Endothelial cell of hepatic sinusoid (primary cell): Measurements from ENCODE around the gene TMC2.
"Not testable (repeated sequence)": the region's sequence is repeated elsewhere in the genome, so short reads cannot be mapped to it uniquely, and the experiment has no call there.

Source experiments
- in situ Hi-C: cut with HindIII; loops from 2 replicates; pipeline ENCODE4 v1.10.0; 2017; ENCODE audit warnings: low sequenced_read_pairs

Gene TMC2

DNA sequence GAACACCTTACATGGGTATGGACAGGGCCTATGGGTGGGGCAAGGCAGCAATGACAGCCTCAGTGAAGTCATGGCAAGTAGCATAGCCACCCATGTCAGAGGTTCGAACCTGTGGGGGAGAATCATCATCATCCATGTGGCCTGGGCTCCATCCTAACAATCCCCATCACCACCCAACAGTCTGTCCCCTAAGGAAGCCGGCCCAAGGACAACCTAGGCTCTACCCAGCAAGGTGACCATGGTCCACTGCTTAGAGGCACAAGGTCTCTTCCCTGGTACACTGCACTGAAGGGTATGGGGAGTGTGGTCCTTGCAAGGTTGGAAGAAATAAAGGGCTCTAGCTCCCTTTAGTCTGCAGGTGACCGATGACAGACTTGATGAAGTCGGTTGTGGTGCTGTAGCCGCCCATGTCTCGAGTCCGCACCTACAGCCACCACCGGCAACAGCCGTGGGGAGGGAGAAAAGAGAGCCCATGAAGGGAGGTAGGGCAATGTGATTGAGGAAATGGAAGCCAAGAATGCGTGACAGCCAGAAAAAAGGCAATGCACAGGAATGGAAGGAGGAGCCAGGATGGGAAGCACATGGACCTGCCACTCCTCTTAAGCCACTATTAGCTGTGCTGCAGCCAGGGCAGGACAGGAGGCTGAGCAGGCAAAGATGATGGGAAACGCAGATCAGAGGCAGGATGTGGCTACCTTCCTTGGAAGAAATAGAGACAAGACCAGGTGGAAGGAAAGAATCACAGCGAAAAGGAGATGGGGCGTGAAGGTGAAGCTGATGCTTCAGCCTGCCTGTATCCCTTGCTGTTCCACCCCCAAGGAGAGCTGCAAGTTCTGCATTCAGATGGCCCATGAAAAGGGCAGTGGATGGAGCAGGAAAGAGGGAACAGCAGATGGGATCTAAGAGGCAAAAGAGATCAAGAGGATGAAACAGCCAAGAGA lies 122.3 kb downstream of the TMC2 start:
- in situ Hi-C loops: no loop called here

DNA sequence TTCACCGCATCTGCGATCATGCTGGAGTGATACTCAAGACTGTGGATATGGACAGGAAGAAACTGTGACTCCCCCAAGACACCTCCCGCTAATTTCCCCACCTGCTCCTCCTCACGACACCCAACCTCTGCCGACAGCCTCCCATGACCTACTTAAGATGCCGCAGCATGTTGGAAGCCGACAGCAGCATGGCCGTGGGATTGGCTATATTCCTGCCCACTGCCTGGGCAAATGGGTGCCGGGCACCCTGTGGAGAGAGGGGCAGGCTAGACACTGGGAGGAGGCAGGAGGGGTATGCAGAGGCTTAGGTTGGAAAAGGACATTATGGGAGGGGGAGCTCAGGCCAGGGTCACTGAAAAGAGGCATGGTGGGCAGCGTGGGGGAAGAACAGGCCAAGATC lies 123.2 kb downstream of the TMC2 start:
- in situ Hi-C loops: no loop called here

DNA sequence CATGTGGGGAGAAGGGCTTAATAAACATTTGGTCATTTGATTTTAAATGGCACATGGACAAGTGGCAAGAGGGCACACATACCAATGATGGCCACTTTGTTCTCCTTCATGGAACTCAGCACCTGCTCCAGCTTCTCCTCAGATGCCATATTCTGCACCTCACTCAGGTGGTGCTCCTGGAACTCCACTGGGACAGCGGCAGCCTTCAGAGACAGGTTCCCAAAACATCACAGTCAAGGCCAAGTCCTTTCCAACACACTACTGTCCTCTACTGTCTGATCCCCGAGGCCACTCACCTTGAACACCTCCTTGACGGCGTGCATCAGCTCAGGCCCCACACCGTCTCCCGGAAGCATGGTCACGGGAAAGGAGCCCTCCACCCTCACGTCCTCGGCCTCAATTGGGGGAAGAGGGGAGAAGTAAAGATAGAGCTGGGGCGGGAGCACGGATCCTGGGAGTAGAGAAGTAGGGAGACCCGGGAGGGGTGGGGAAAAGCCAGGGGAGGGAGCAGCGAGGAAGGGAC lies 127.1 kb downstream of the TMC2 start:
- in situ Hi-C loops: no loop called here

DNA sequence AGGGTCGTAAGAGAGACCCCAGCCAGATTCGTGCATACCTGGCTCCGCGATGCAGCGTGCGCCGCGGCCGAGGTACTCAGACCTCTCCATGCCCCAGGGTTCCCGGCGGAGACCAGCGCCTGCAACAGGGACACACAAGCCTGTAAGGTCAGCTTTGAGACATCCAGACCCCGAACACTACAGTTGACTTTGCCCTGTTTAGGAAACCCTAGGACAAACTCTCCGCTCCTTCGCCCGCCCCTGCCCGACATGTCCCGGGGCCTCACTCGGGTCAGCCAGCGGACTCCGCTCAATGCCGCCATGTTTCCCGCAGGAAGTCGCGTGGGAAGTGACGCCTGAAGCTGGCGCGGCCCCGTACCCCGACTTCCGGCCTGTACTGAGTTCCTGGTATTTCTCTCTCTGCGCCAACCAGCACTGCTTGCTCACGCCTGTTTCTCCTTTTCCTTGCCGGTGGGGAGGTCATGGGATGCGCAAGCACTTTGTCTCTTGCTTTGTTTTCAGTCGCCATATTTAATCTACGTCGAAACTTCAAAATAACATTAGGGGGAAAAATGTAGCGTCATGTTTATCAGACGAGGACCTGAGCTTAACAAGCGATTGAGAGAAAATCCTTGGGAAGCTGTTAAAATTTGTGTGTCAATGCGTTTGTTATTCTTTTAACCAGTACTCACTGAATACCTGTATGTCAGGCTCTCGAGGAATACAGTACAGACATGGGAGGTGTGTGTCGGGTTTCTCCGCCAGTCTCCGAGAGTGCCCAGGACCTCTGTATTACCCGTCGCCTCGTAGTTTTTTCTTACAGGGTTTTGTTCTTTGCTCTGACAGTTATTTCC lies 127.7 kb downstream of the TMC2 start, which contains the start of gene IDH3B:
Gene IDH3B, minus strand, starts transcription at position 330 of the 833 bp plus-strand sequence. Its CDS starts 28 bp downstream, at position 302.
- in situ Hi-C loops: no loop called here

DNA sequence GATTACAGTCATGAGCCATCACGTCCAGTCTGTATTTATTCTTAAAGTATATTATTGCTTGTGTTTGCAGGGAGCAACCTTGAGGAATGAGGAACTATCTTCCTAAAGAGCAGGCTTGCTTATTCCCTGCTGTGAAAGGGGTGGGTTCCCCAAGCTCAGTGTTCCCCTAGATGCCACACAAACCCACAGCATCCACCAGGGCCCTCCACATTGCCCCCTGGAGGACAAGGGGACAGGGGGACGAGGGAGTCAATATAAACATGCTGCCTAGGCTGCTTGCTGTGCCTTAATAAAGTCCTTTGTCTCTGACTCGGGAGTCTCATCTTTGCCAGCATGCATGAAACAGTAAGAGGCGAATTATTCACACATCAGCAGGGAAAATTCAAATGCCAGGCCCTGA lies 135.6 kb downstream of the TMC2 start:
- in situ Hi-C loops: no loop called here

DNA sequence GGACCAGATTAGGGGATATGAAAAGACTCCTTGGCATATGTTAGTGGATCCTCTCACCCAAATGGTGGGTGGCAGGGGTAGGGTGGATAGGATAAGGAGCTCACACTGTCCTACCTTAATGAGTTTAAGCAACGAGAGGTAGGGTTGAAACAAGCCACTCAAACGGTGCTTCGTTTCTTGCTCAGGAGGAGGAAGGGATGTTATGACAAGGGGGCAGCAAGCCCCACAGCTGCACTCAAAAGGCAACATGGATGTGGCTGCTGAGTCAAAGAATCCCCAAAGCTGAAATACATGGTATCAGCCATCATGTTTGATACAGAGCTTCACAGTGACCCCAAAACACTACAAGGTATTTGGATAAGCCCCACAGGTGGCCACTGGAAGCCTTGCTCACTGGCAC lies 136.1 kb downstream of the TMC2 start:
- in situ Hi-C loops: no loop called here

DNA sequence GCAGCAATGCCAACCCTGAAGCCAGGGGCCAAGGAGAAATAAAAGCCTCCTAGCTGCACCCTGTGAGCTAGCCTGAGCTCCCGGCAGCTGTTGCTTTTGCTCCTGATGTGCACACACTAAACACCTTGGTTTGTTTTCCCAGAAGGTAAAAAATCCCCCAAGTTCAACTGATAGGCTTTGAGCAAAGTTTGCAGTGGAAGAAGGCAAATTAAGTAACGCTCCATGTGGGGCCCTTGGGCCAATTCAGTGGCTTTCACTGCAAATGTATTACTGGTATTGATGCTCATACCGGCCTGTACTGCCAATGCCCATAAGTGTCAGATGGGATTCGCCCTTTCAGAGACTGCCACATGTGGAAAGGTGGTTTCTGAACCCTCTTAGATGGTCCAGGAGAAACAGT lies 137.1 kb downstream of the TMC2 start:
- in situ Hi-C loops: no loop called here

DNA sequence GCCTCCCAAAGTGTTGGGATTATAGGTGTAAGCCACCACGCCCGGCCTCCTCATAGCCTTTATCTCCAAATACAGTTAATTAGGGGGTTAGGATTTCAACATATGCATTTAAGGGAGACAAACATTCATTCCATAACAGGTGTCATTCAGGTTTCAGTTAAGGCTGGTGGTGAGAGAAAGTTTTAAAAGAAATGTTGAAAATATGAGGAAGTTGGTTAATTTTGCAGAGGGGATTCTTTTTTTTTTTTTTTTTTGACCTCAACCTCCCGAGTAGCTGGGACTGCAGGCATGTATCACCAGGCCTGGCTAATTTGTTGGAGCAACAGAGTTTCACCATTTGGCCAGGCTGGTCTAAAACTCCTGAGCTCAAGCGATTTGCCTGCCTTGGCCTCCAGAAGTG lies 143.7 kb downstream of the TMC2 start:
- in situ Hi-C loops: no loop called here

DNA sequence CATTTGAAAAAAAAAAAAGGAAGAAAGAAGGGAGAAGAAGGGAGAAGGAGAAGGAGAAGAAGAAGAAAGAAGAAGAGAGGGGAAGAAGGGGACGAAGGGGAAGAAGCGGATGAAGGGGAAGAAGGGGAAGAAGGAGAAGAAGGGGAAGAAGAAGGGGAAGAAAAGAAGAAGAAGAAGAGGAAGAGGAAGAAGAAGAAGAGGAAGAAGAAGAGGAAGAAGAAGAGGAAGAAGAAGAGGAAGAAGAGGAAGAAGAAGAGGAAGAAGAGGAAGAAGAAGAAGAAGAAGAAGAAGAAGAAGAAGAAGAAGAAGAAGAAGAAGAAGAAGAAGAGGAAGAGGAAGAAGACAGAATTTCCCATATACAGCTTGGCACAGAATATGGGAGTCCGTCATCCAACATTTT lies 145.7 kb downstream of the TMC2 start:
- in situ Hi-C loops: not testable (repeated sequence)

DNA sequence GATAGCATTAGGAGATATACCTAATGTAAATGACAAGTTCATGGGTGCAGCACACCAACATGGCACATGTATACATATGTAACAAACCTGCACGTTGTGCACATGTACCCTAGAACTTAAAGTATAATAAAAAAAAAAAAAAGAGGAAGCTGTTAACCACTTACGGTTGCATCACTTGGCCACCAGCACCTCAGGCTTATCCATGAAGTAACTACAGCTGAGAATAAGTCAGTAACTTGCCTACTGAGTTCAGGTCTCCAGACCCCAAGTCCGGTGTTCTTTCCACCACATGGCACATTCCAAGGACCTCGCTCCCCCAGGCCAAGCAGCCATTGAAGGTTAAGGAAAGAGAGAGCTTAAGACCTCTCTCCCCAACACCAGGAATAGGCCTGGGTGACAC lies 148.4 kb downstream of the TMC2 start:
- in situ Hi-C loops: not testable (repeated sequence)

DNA sequence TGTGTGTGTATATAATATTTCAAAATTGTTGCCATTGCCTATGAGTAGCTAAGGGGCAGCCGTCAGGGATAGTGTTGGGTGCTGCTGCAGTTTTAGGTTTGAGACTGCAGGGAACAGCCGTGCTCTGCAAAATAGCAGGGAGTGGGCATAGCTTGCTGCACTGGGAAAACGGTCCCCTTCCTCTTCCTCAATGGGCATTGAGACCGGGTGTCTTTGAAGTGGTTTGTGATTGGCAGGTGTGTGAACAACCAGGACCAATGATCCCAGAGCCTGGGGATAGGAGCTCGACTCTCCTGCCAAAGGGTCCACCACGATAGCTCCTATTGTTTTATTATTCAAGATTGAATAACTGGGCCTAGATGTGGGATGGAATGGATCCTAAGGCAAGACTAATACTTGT lies 151.1 kb downstream of the TMC2 start:
- in situ Hi-C loops: no loop called here

DNA sequence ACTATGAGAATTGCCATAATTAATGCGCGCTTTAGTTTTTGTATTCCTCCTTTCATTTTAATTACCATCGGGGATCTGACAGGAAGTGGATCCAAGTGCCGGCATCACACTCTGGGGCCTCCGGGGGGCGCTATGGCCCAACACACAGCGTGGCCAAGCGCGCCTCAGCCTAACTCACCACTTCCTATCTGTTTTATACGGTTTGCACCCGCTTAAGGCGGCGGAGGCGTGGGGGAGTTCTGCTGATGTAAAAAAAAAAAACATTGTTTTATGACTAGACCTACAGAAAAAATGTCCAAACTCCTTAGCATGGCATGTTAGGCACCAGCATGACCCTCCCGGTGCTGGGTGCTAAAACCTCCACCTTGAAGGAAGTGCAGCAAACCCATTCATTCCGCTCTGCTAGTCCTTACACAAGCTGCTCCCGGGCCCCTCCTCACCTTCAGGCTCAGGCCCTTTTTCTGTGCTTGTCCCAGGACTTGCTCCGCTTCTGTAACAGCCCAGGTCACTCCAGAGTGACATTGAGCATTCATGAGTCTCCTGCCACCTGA lies 151.7 kb downstream of the TMC2 start:
- in situ Hi-C loops: no loop called here

DNA sequence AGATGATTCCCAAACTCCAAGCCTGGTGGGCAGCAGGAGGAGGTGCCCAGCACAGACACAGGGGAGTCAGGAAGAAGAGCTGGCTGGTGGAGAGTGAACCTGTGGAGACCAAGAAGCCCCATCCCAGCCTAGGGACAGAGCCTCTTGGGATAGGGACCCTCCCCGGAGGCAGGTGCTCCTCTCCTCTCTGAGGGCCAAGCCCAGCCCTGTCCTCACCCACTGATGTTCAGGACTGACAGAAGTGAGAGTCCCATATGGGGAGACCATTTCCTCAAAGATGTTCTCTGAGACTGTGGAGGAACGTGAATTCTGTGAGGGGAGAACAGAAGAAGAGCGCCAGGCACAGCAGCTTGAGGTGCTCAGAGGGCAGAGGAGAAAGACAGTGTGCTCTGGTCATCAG lies 153.8 kb downstream of the TMC2 start:
- in situ Hi-C loops: no loop called here

DNA sequence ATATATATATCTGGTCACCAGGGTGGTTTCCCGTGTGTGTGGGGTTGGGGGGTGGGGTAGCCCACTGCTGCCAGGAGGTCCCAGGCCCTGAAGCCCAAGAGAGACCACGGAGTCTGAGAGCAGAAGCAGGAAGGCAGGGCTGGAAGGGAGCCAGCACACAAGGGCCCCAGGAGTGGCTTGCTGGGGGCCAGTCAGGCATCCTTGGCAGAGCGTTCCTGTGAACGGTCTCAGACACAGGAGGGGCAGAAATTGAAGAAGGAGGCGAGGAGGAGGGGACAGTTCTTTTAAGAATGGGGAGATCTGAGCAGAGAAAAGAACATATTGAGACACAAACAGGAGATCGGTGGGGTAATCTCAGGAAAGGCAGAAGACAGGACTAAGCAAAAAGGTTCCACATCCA lies 154.3 kb downstream of the TMC2 start:
- in situ Hi-C loops: no loop called here

DNA sequence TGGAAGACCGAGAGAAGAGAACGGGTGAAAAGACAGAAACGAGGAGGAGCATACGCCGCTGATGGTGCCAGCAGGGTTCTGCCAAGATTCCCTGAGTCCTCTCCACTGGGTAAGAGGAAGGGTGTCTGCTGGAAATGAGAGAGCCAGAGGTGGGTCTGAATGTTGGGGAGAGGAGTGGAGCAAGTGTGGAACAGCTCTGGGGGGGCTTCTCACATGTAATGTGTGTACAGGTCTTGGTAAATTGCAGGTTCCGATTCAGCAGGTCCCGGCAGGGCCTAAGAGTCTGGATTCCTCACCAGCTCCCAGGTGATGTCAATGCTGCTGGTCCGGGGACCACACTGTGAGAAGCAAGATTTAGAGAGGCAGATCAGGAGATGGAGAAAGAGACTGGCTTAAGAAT lies 154.8 kb downstream of the TMC2 start:
- in situ Hi-C loops: no loop called here
